ENCODE results near the gene AHSP. TPM values are rescaled to one million over a fixed set of nuclear protein-coding genes. Genes with fewer than 3 reads are reported as not detected.
"Not testable (repeated sequence)": the region's sequence is repeated elsewhere in the genome, so short reads cannot be mapped to it uniquely, and the experiment has no call there.

Gene AHSP
- total RNA-seq, 1 donor from 2014 or later = not detected

DNA sequence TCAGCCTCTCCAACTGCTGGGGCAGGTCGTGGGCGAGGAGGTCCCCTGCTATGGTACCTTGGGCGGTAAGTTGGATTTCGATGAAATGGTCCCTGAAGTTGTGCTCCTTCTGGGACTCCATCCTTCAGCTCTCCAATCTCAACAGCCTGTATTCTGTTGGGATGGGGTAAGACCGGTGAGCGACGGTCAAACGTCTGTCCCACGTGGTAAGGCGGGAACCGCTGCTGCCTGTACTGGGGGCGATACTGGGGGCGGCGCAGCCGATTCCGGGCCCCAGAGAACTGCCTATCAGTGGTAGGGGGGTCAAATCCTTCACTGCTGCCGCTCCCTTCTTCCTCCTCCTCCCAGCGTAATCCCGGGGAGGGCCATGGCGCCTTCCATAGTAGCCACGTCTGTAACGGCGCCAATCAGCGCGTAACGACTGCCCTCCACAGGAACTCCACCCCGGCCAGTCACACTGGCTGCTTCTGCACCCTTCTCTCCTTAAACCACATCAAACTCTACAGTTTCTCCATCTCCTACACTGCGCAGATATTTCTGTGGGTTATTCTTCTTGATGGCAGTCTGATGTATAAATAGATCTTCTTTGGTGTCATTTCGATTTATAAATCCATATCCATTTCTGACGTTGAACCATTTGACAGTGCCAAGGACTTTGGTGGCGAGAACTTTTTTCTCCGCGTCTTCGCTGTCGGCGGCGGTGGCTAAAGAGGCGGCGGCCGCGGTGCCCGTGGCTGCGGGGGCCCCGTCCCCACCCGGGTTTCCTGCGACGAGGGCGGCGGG, 41.1 kb downstream of the AHSP start:
- no peaks in the 10 kb centered on the region for H3K36me3 Mint-ChIP-seq (ENCODE audit: low read depth, unreplicated experiment)
- H3K4me1 Mint-ChIP-seq (ENCODE audit: unreplicated experiment) = no peaks in the 10 kb centered on the region
- no peaks in the 10 kb centered on the region for H3K9me3 Mint-ChIP-seq (ENCODE audit: unreplicated experiment)
- TF ChIP-seq, protein P1, sequence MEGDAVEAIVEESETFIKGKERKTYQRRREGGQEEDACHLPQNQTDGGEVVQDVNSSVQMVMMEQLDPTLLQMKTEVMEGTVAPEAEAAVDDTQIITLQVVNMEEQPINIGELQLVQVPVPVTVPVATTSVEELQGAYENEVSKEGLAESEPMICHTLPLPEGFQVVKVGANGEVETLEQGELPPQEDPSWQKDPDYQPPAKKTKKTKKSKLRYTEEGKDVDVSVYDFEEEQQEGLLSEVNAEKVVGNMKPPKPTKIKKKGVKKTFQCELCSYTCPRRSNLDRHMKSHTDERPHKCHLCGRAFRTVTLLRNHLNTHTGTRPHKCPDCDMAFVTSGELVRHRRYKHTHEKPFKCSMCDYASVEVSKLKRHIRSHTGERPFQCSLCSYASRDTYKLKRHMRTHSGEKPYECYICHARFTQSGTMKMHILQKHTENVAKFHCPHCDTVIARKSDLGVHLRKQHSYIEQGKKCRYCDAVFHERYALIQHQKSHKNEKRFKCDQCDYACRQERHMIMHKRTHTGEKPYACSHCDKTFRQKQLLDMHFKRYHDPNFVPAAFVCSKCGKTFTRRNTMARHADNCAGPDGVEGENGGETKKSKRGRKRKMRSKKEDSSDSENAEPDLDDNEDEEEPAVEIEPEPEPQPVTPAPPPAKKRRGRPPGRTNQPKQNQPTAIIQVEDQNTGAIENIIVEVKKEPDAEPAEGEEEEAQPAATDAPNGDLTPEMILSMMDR (IDR thresholded peaks at IDR 0.05; ENCODE audit: unreplicated experiment) = no peak
- H3K4me3 Mint-ChIP-seq (ENCODE audit: unreplicated experiment) = peak overlapping the region; percentile 80
- H3K27me3 Mint-ChIP-seq (ENCODE audit: unreplicated experiment) = peaks cover 7% of the 10 kb centered on the region
- DNase-seq (ENCODE audit: low spot score) = peak; percentile 15
- no peak overlapping the region for H3K27ac Mint-ChIP-seq (ENCODE audit: unreplicated experiment)

DNA sequence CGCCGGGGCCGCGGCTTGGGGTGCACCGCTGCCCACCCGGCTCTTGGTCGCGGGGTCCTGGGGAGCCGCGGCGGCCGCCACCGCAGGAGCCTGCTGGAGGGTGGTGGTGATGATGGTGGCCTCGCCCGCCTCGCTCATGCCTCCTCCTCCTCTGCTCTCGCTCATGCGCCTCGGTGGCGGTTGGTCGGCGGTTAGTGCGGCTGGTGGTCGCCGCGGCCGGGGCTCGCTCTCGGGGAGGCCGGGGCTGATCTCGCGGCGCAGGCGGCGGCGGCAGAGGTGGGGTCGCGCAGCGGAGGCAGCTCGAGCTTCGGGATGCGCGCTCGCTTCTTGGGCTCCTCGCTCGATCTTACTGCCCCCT, 41.6 kb downstream of the AHSP start:
- H3K27me3 Mint-ChIP-seq (ENCODE audit: unreplicated experiment) = peaks cover 7% of the 10 kb centered on the region
- H3K4me1 Mint-ChIP-seq (ENCODE audit: unreplicated experiment) = no peaks in the 10 kb centered on the region
- DNase-seq (ENCODE audit: low spot score) = peak; percentile 6
- TF ChIP-seq, protein P1 (IDR thresholded peaks at IDR 0.05; ENCODE audit: unreplicated experiment) = no peak
- no peaks in the 10 kb centered on the region for H3K9me3 Mint-ChIP-seq (ENCODE audit: unreplicated experiment)
- H3K36me3 Mint-ChIP-seq (ENCODE audit: low read depth, unreplicated experiment) = no peaks in the 10 kb centered on the region
- H3K27ac Mint-ChIP-seq (ENCODE audit: unreplicated experiment) = no peak overlapping the region
- H3K4me3 Mint-ChIP-seq (ENCODE audit: unreplicated experiment) = no peak overlapping the region

DNA sequence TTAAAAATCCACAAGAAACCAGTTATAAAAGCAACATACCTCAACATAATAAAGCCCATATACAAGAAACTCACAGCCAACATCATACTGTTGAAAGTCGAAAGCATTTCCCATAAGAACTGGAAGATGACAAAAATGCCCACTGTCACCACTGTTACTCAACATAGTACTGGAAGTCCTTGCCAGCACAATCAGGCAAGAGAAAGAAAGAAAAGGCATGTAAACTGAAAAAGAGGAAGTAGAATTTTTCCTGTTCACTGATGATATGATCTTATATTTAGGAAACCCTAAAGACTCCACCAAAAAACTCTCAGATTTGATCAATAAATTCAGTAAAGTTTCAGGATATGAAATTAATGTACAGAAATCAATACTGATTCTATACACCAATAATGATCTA, 45.1 kb downstream of the AHSP start:
- Mint-ChIP-seq H3K9me3 (ENCODE audit: unreplicated experiment) (peaks cover 5% of the 10 kb centered on the region), H3K27me3 (ENCODE audit: unreplicated experiment) (peaks cover 8% of the 10 kb centered on the region), H3K4me1 (ENCODE audit: unreplicated experiment) (no peaks in the 10 kb centered on the region), H3K4me3 (ENCODE audit: unreplicated experiment) (no peak overlapping the region), H3K36me3 (ENCODE audit: low read depth, unreplicated experiment) (no peaks in the 10 kb centered on the region), H3K27ac (ENCODE audit: unreplicated experiment) (no peak overlapping the region)
- TF ChIP-seq, protein P1 (IDR thresholded peaks at IDR 0.05; ENCODE audit: unreplicated experiment) = no peak
- no peak for DNase-seq (ENCODE audit: low spot score)

DNA sequence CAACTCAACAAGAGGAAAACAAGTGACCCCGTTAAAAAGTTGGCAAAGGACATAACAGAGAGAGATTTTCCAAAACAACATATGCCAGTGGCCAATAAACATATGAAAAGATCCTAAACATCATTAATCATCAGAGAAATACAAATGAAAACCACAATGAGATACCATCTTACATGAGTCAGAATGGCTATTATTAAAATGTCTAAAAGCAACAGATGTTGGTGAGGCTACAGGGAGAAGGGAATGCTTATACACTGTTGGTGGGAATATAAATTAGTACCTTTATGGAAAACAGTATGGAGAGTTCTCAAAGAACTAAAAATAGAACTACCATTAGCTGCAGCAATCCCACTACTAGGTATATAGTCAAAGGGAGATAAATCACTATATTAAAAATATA, 46.5 kb downstream of the AHSP start:
- not testable (repeated sequence) for H3K36me3 Mint-ChIP-seq (ENCODE audit: low read depth, unreplicated experiment); DNase-seq (ENCODE audit: low spot score); H3K4me3 Mint-ChIP-seq (ENCODE audit: unreplicated experiment); H3K4me1 Mint-ChIP-seq (ENCODE audit: unreplicated experiment); H3K27ac Mint-ChIP-seq (ENCODE audit: unreplicated experiment); H3K27me3 Mint-ChIP-seq (ENCODE audit: unreplicated experiment)
- H3K9me3 Mint-ChIP-seq (ENCODE audit: unreplicated experiment) = peaks cover 11% of the 10 kb centered on the region

DNA sequence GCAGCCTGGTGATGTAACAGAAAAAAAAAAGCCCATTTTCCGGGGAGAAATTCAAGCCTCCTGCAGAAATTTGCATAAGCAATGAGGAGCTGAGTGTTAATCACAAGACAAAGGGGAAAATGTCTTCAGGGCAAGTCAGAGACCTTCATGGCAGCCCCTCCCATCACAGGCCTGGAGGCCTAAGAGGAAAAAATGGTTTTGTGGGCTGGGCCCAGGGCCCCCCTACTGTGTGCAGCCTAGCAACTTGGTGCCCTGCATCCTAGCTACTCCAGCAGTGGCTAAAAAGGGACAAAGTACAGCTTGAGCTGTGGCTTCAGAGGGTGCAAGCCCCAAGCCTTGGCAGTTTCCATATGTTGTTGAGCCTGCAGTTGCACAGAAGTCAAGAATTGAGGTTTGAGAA, 49.7 kb downstream of the AHSP start:
- H3K27ac Mint-ChIP-seq (ENCODE audit: unreplicated experiment) = no peak overlapping the region
- H3K4me1 Mint-ChIP-seq (ENCODE audit: unreplicated experiment) = no peaks in the 10 kb centered on the region
- DNase-seq (ENCODE audit: low spot score) = no peak
- H3K9me3 Mint-ChIP-seq (ENCODE audit: unreplicated experiment) = peaks cover 20% of the 10 kb centered on the region
- TF ChIP-seq, protein P1 (IDR thresholded peaks at IDR 0.05; ENCODE audit: unreplicated experiment) = no peak
- H3K4me3 Mint-ChIP-seq (ENCODE audit: unreplicated experiment) = no peak overlapping the region
- peaks cover 5% of the 10 kb centered on the region for H3K36me3 Mint-ChIP-seq (ENCODE audit: low read depth, unreplicated experiment)
- H3K27me3 Mint-ChIP-seq (ENCODE audit: unreplicated experiment) = peaks cover 4% of the 10 kb centered on the region

Other genes with a start within 250 kb of the AHSP start
- gene ITGAX, start 172.7 kb upstream of the AHSP start, total RNA-seq (ENCODE audit: unreplicated experiment) = not detected
- not detected for gene ITGAD, start 134.6 kb upstream of the AHSP start, total RNA-seq (ENCODE audit: unreplicated experiment)
- not detected for gene COX6A2, start 99.5 kb upstream of the AHSP start, total RNA-seq (ENCODE audit: unreplicated experiment)
- 2.5 TPM for gene ZNF843, start 85.1 kb upstream of the AHSP start, total RNA-seq (ENCODE audit: unreplicated experiment)
- 15.9 TPM for gene ARMC5, start 68.4 kb upstream of the AHSP start, total RNA-seq (ENCODE audit: unreplicated experiment)
- 42.5 TPM for gene TGFB1I1, start 55.7 kb upstream of the AHSP start, total RNA-seq (ENCODE audit: unreplicated experiment)
- not detected for gene SLC5A2, start 44.8 kb upstream of the AHSP start, total RNA-seq (ENCODE audit: unreplicated experiment)
- gene RUSF1, start 19.5 kb upstream of the AHSP start, total RNA-seq (ENCODE audit: unreplicated experiment) = 54.2 TPM

Measured in endothelial cell (in vitro differentiated cells).